OCI-LY1 (cell line): ENCODE results near the gene SERF2.
"Not testable (repeated sequence)": the region's sequence is repeated elsewhere in the genome, so short reads cannot be mapped to it uniquely, and the experiment has no call there.

Source experiments
- H2AFZ ChIP-seq: fragments of 200-600 bp; sonication (generic), shearing (Covaris generic); 2 replicates; pipeline ENCODE4 v1.6.0; 2014; ENCODE audit warnings: antibody characterized with exemption, mild to moderate bottlenecking, low read length
- H3F3A ChIP-seq: fragments of 200-600 bp; sonication (generic), shearing (Covaris generic); 2 replicates; pipeline ENCODE4 v1.6.0; 2014; ENCODE audit warnings: mild to moderate bottlenecking, antibody characterized with exemption, low read length, moderate library complexity; ENCODE audit not compliant: insufficient read depth
- H3K27ac ChIP-seq: fragments of 200-600 bp; sonication (generic); 2 replicates; pipeline ENCODE4 v1.5.1; 2014; ENCODE audit warnings: low read length, mixed run types, mild to moderate bottlenecking, low read depth; ENCODE audit not compliant: poor library complexity, severe bottlenecking
- H3K27me3 ChIP-seq: fragments of 200-600 bp; sonication (generic); 2 replicates; pipeline ENCODE4 v1.6.0; 2014; ENCODE audit warnings: antibody characterized with exemption, mild to moderate bottlenecking, low read length, moderate library complexity; ENCODE audit not compliant: insufficient read depth
- H3K36me3 ChIP-seq: fragments of 200-600 bp; sonication (generic); 2 replicates; pipeline ENCODE4 v1.6.1; 2014; ENCODE audit warnings: mild to moderate bottlenecking, antibody characterized with exemption, low read length, moderate library complexity, mixed read lengths; ENCODE audit not compliant: insufficient read depth
- H3K4me1 ChIP-seq: fragments of 200-600 bp; sonication (generic); 2 replicates; pipeline ENCODE4 v1.5.1; 2014; ENCODE audit warnings: mild to moderate bottlenecking, low read length, moderate library complexity; ENCODE audit not compliant: insufficient read depth, severe bottlenecking
- H3K4me2 ChIP-seq: fragments of 200-600 bp; sonication (generic), shearing (Covaris generic); 2 replicates; pipeline ENCODE4 v1.6.1; 2014; ENCODE audit warnings: low read length
- H3K4me3 ChIP-seq: fragments of 200-600 bp; sonication (generic); 2 replicates; pipeline ENCODE4 v1.5.1; 2014; ENCODE audit warnings: low read length, low read depth, mild to moderate bottlenecking, mixed read lengths; ENCODE audit not compliant: poor library complexity, severe bottlenecking
- H3K79me2 ChIP-seq: fragments of 200-600 bp; shearing (Covaris generic); 2 replicates; pipeline ENCODE4 v1.6.1; 2016; ENCODE audit warnings: mixed run types, low read length, mixed read lengths; ENCODE audit not compliant: insufficient read depth
- H3K9ac ChIP-seq: fragments of 200-600 bp; sonication (generic), shearing (Covaris generic); 2 replicates; pipeline ENCODE4 v1.6.1; 2014; ENCODE audit warnings: mild to moderate bottlenecking, low read length, mixed read lengths
- H3K9me2 ChIP-seq: fragments of 200-600 bp; sonication (generic), shearing (Covaris generic); 2 replicates; pipeline ENCODE4 v1.6.1; 2014; ENCODE audit warnings: low read depth, mild to moderate bottlenecking, low read length, mixed read lengths
- H3K9me3 ChIP-seq: fragments of 200-600 bp; shearing (Covaris generic); 2 replicates; pipeline ENCODE4 v1.6.1; 2014; ENCODE audit warnings: low read length, mixed read lengths
- H4K20me1 ChIP-seq: fragments of 200-600 bp; sonication (generic), shearing (Covaris generic); 2 replicates; pipeline ENCODE4 v1.6.0; 2016; ENCODE audit warnings: mild to moderate bottlenecking, low read length; ENCODE audit not compliant: insufficient read depth
- EZH2 ChIP-seq: fragments of 200-600 bp; sonication (generic), shearing (Covaris generic); IDR thresholded peaks from 2 replicates; pipeline ENCODE4 v1.8.0; 2017; ENCODE audit warnings: borderline replicate concordance, mixed run types, mild to moderate bottlenecking, antibody characterized with exemption, low read length, moderate library complexity, mixed read lengths
- TF ChIP-seq, protein P1 (sequence below): fragments of 200-600 bp; sonication (generic), shearing (Covaris generic); IDR thresholded peaks from 2 replicates; pipeline ENCODE4 v1.5.1; 2017; ENCODE audit warnings: mild to moderate bottlenecking, antibody characterized with exemption, low read length, moderate library complexity, mixed read lengths

Gene SERF2

DNA sequence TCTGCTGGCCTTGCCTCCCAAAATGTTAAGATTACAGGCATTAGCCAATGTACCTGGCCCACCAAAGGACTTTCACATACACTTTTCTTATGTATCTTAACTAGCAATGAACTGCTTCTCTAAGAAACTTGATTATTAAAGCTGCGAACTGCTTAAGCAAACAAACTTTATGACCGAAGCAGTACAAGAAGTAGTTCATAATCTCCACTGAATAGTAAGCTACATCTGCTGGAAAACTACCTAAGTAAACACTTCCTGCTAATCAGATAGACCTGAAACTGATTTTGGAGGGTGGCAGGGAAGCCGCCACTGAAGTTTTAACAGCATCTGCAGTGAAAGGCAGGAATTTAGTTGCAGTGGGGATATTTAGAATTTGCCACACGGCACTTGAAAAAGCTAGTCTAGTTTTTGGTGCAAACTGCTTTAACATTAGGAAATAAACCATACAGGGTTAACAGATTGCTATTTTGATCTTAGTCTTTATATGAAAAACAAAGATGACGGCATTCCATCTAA is 16.4 kb downstream of the SERF2 start:
- H3K36me3 ChIP-seq = peaks cover 92% of the 10 kb centered on the region

DNA sequence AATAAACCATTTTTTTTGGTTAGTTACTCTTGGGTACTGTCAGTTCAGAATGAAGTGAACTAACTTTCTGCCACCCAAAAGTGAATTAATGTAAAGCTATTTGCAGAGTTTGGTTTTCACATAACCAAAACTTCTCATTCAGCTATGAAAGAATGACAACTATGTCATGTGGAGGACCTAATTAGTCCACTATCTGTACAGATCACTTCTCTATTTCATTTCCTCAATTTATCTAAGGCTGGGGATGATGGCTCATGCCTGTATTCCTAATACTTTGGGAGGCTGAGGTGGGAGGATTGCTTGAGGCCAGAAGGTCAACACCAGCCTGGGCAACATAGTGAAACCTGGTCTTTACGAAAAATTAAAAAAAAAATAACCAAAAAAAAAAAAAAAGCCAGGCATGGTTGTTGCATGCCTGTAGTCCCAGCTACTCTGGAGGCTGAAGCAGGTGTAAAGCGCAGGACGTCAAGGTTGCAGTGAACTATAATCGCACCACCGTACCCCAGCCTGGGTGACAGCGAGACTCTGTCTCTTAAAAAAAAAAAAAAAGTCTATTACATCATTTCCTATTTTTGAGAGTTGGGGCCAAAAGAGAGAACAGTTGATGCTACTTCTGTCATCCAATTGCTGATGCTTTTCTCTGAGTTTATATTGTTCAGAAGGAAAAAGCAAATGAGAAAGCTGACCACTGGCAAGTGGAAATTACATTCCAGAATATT is 17.0 kb downstream of the SERF2 start:
- H3K4me3 ChIP-seq = no peak overlapping the region
- peaks cover 33% of the 10 kb centered on the region for H3K4me1 ChIP-seq
- TF ChIP-seq EZH2 = no peak
- TF ChIP-seq, protein P1, sequence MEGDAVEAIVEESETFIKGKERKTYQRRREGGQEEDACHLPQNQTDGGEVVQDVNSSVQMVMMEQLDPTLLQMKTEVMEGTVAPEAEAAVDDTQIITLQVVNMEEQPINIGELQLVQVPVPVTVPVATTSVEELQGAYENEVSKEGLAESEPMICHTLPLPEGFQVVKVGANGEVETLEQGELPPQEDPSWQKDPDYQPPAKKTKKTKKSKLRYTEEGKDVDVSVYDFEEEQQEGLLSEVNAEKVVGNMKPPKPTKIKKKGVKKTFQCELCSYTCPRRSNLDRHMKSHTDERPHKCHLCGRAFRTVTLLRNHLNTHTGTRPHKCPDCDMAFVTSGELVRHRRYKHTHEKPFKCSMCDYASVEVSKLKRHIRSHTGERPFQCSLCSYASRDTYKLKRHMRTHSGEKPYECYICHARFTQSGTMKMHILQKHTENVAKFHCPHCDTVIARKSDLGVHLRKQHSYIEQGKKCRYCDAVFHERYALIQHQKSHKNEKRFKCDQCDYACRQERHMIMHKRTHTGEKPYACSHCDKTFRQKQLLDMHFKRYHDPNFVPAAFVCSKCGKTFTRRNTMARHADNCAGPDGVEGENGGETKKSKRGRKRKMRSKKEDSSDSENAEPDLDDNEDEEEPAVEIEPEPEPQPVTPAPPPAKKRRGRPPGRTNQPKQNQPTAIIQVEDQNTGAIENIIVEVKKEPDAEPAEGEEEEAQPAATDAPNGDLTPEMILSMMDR = no peak
- no peaks in the 10 kb centered on the region for H3K9me2 ChIP-seq
- H3K27me3 ChIP-seq = no peaks in the 10 kb centered on the region
- H3K9ac ChIP-seq = peak overlapping the region; percentile 42
- H3F3A ChIP-seq = peaks cover 11% of the 10 kb centered on the region
- H3K9me3 ChIP-seq = no peaks in the 10 kb centered on the region
- peak overlapping the region; percentile 93 for H3K27ac ChIP-seq
- no peak overlapping the region for H2AFZ ChIP-seq
- no peaks in the 10 kb centered on the region for H4K20me1 ChIP-seq
- peak overlapping the region; percentile 58 for H3K4me2 ChIP-seq
- peaks cover 92% of the 10 kb centered on the region for H3K36me3 ChIP-seq
- H3K79me2 ChIP-seq = no peaks in the 10 kb centered on the region

More for the DNA sequence above, 16.4 kb downstream of the SERF2 start:
- H2AFZ ChIP-seq = no peak overlapping the region
- peak overlapping the region; percentile 58 for H3K4me2 ChIP-seq
- H3K9me3 ChIP-seq = no peaks in the 10 kb centered on the region
- H3K4me3 ChIP-seq = no peak overlapping the region
- no peaks in the 10 kb centered on the region for H3K79me2 ChIP-seq
- peaks cover 33% of the 10 kb centered on the region for H3K4me1 ChIP-seq
- H3K9me2 ChIP-seq = no peaks in the 10 kb centered on the region
- TF ChIP-seq, protein P1 = no peak
- no peak for TF ChIP-seq EZH2
- no peaks in the 10 kb centered on the region for H3K27me3 ChIP-seq
- no peaks in the 10 kb centered on the region for H4K20me1 ChIP-seq
- H3F3A ChIP-seq = peaks cover 11% of the 10 kb centered on the region
- peak overlapping the region; percentile 30 for H3K9ac ChIP-seq
- H3K27ac ChIP-seq = peak overlapping the region; percentile 93

DNA sequence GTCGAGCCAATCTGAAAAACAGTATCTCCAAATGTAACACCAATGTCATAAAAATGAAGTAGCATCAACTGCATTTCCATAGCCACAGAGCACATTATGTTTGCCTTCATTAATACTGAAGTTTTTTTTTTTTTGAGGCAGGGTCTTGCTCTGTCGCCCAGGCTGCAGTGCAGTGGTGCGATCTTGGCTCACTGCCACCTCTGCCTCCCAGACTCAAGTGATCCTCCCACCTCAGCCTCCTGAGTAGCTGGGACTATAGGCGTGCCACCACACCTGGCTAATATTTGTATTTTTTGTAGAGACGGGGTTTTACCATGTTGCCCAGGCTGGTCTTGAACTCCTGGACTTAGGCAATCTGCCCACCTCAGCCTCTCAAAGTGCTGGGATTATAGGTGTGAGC is 22.9 kb downstream of the SERF2 start:
- H3F3A ChIP-seq, H3K4me2 ChIP-seq, H3K27ac ChIP-seq, H3K9me2 ChIP-seq, H2AFZ ChIP-seq, H4K20me1 ChIP-seq, H3K9me3 ChIP-seq, H3K4me3 ChIP-seq, H3K27me3 ChIP-seq, H3K9ac ChIP-seq: not testable (repeated sequence)
- Histone ChIP-seq H3K4me1 (peaks cover 19% of the 10 kb centered on the region), H3K36me3 (peaks cover 92% of the 10 kb centered on the region), H3K79me2 (peaks cover 24% of the 10 kb centered on the region)

DNA sequence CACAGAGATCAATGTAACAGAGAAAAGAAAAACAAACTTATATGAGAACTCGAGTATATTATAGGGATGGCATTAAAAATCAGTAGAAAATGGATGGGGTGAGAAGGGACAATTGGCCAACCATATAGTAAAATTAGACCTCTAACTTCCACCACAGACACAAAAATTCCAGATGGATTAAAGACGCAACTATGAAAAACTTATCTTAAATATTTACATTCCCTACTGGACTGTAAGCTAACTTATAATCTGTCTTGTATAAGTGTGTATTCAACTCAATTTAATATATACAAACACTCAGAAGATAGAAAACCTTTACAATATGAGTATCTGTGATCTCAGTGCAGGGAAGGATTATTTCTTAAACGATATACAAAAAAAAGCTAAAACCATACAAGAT is 29.4 kb downstream of the SERF2 start:
- no peaks in the 10 kb centered on the region for H4K20me1 ChIP-seq
- H2AFZ ChIP-seq = no peak overlapping the region
- no peaks in the 10 kb centered on the region for H3K27me3 ChIP-seq
- H3K79me2 ChIP-seq = peaks cover 66% of the 10 kb centered on the region
- H3K4me2 ChIP-seq = peak overlapping the region; percentile 83
- no peaks in the 10 kb centered on the region for H3K9me3 ChIP-seq
- no peaks in the 10 kb centered on the region for H3F3A ChIP-seq
- peak overlapping the region; percentile 54 for H3K9ac ChIP-seq
- H3K4me1 ChIP-seq = peaks cover 51% of the 10 kb centered on the region
- H3K27ac ChIP-seq = peak overlapping the region; percentile 50
- no peak for TF ChIP-seq EZH2
- TF ChIP-seq, protein P1 = no peak
- no peaks in the 10 kb centered on the region for H3K9me2 ChIP-seq
- peak overlapping the region; percentile 54 for H3K4me3 ChIP-seq
- H3K36me3 ChIP-seq = peaks cover 46% of the 10 kb centered on the region
